RPMI8226 (cell line): ENCODE data around the gene THADA.

ENCODE experiments used
- DNase-seq: peaks from one replicate; pipeline ENCODE4 v3.0.0-alpha.2; 2015

Gene THADA

GRCh38 chr2:43233218-43234212 is 362.3 kb downstream of the THADA start:
- DNase-seq: no peak

- no peak for DNase-seq
These were observed 364.6 kb downstream of the THADA start for GRCh38 chr2:43230951-43231827.

GRCh38 chr2:43230351-43230885 is 365.4 kb downstream of the THADA start:
- DNase-seq: peak; percentile 64

GRCh38 chr2:43228756-43229659 is 366.8 kb downstream of the THADA start:
- DNase-seq: peak; percentile 87

- peak; percentile 55 for DNase-seq
These were observed 367.5 kb downstream of the THADA start for GRCh38 chr2:43228321-43228751.

GRCh38 chr2:43227830-43228281 is 368.0 kb downstream of the THADA start:
- DNase-seq: no peak

- peak; percentile 84 for DNase-seq
These were observed 368.6 kb downstream of the THADA start for GRCh38 chr2:43226955-43227829.

- peak; percentile 97 for DNase-seq
These were observed 369.3 kb downstream of the THADA start, which contains the start of gene ZFP36L2 for GRCh38 chr2:43226558-43226954. TSS of gene ZFP36L2 (minus strand) at chr2:43226606. CDS start at chr2:43226315, 291 bp downstream.

- peak; percentile 69 for DNase-seq
These were observed 369.9 kb downstream of the THADA start for GRCh38 chr2:43225788-43226557.

- DNase-seq: peak; percentile 76
These were observed 370.6 kb downstream of the THADA start for GRCh38 chr2:43225093-43225787.

- DNase-seq: no peak
These were observed 371.2 kb downstream of the THADA start for GRCh38 chr2:43224571-43225092.

GRCh38 chr2:43224131-43224570 is 371.7 kb downstream of the THADA start:
- peak; percentile 83 for DNase-seq

GRCh38 chr2:43223521-43224001 is 372.3 kb downstream of the THADA start:
- peak; percentile 43 for DNase-seq

- DNase-seq: peak; percentile 54
These were observed 373.1 kb downstream of the THADA start for GRCh38 chr2:43222475-43223309.

GRCh38 chr2:43221763-43222474 is 373.9 kb downstream of the THADA start:
- DNase-seq: peak; percentile 86

GRCh38 chr2:43221124-43221762 is 374.6 kb downstream of the THADA start:
- DNase-seq: peak; percentile 64

GRCh38 chr2:43220760-43221123 is 375.1 kb downstream of the THADA start:
- DNase-seq: peak; percentile 11
